ENCODE measurements around the gene C9orf78. TPM values are rescaled to one million over a fixed set of nuclear protein-coding genes. Genes with fewer than 3 reads are reported as not detected.
A peak's percentile ranks its signal among the peaks of the same experiment; 100 is the strongest.

The C9orf78 gene
- total RNA-seq, 1 experiment from 2014 or later, result 36.4 TPM

- ChIA-PET POLR2A (no interaction called here), CTCF (no interaction called here)
- Mint-ChIP-seq H3K4me1 (peaks cover 9% of the 10 kb centered on the region), H3K36me3 (peaks cover 44% of the 10 kb centered on the region), H3K27ac (no peak overlapping the region), H3K4me3 (no peak overlapping the region), H3K27me3 (ENCODE audit: low read depth) (no peaks in the 10 kb centered on the region), H3K9me3 (no peaks in the 10 kb centered on the region)
- DNase-seq (ENCODE audit: low spot score), result no peak
- no peak for ATAC-seq
- no peak for TF ChIP-seq ZNF121 (CRISPR knock-in tag; IDR thresholded peaks at IDR 0.05)
These were observed 29.0 kb downstream of the C9orf78 start for GRCh38 chr9:129806061-129806460.

- POLR2A ChIA-PET, result no interaction called here
- no peaks in the 10 kb centered on the region for H3K9me3 Mint-ChIP-seq
- H3K4me3 Mint-ChIP-seq, result peak overlapping the region; percentile 71
- H3K4me1 Mint-ChIP-seq, result peaks cover 7% of the 10 kb centered on the region
- TF ChIP-seq, protein P1, sequence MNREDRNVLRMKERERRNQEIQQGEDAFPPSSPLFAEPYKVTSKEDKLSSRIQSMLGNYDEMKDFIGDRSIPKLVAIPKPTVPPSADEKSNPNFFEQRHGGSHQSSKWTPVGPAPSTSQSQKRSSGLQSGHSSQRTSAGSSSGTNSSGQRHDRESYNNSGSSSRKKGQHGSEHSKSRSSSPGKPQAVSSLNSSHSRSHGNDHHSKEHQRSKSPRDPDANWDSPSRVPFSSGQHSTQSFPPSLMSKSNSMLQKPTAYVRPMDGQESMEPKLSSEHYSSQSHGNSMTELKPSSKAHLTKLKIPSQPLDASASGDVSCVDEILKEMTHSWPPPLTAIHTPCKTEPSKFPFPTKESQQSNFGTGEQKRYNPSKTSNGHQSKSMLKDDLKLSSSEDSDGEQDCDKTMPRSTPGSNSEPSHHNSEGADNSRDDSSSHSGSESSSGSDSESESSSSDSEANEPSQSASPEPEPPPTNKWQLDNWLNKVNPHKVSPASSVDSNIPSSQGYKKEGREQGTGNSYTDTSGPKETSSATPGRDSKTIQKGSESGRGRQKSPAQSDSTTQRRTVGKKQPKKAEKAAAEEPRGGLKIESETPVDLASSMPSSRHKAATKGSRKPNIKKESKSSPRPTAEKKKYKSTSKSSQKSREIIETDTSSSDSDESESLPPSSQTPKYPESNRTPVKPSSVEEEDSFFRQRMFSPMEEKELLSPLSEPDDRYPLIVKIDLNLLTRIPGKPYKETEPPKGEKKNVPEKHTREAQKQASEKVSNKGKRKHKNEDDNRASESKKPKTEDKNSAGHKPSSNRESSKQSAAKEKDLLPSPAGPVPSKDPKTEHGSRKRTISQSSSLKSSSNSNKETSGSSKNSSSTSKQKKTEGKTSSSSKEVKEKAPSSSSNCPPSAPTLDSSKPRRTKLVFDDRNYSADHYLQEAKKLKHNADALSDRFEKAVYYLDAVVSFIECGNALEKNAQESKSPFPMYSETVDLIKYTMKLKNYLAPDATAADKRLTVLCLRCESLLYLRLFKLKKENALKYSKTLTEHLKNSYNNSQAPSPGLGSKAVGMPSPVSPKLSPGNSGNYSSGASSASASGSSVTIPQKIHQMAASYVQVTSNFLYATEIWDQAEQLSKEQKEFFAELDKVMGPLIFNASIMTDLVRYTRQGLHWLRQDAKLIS (CRISPR knock-in tag; IDR thresholded peaks at IDR 0.05; ENCODE audit: borderline replicate concordance), result no peak
- TF ChIP-seq CTCF (IDR thresholded peaks at IDR 0.05) (no peak), AR (CRISPR knock-in tag; IDR thresholded peaks at IDR 0.05) (no peak), ZNF425 (CRISPR knock-in tag; conservative IDR thresholded peaks at IDR 0.05) (no peak), EMX1 (CRISPR knock-in tag; IDR thresholded peaks at IDR 0.05) (no peak), ZNF396 (CRISPR knock-in tag; IDR thresholded peaks at IDR 0.05; ENCODE audit: borderline replicate concordance) (no peak), OVOL2 (CRISPR knock-in tag; IDR thresholded peaks at IDR 0.05; ENCODE audit: borderline replicate concordance) (no peak)
- TF ChIP-seq, protein P2, sequence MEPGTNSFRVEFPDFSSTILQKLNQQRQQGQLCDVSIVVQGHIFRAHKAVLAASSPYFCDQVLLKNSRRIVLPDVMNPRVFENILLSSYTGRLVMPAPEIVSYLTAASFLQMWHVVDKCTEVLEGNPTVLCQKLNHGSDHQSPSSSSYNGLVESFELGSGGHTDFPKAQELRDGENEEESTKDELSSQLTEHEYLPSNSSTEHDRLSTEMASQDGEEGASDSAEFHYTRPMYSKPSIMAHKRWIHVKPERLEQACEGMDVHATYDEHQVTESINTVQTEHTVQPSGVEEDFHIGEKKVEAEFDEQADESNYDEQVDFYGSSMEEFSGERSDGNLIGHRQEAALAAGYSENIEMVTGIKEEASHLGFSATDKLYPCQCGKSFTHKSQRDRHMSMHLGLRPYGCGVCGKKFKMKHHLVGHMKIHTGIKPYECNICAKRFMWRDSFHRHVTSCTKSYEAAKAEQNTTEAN (CRISPR knock-in tag; IDR thresholded peaks at IDR 0.05), result no peak
- TF ChIP-seq, protein P3, sequence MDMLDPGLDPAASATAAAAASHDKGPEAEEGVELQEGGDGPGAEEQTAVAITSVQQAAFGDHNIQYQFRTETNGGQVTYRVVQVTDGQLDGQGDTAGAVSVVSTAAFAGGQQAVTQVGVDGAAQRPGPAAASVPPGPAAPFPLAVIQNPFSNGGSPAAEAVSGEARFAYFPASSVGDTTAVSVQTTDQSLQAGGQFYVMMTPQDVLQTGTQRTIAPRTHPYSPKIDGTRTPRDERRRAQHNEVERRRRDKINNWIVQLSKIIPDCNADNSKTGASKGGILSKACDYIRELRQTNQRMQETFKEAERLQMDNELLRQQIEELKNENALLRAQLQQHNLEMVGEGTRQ (CRISPR knock-in tag; IDR thresholded peaks at IDR 0.05), result no peak
- TF ChIP-seq, protein P4, sequence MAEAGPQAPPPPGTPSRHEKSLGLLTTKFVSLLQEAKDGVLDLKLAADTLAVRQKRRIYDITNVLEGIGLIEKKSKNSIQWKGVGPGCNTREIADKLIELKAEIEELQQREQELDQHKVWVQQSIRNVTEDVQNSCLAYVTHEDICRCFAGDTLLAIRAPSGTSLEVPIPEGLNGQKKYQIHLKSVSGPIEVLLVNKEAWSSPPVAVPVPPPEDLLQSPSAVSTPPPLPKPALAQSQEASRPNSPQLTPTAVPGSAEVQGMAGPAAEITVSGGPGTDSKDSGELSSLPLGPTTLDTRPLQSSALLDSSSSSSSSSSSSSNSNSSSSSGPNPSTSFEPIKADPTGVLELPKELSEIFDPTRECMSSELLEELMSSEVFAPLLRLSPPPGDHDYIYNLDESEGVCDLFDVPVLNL (CRISPR knock-in tag; IDR thresholded peaks at IDR 0.05; ENCODE audit: borderline replicate concordance, low read depth), result no peak
- CTCF ChIA-PET, result interaction anchor here (0.6 to 3.0 kb wide), 5 partner anchors 13 to 416 kb away, joined by 3 to 16 read pairs (median 4); no protein-coding TSS in a partner anchor
- ATAC-seq (no peak), DNase-seq (ENCODE audit: low spot score) (no peak)
- peaks cover 24% of the 10 kb centered on the region for H3K36me3 Mint-ChIP-seq
- no peaks in the 10 kb centered on the region for H3K27me3 Mint-ChIP-seq (ENCODE audit: low read depth)
- H3K27ac Mint-ChIP-seq, result no peak overlapping the region
These were observed 31.4 kb downstream of the C9orf78 start for GRCh38 chr9:129803676-129804060.
